GM19240 (cell line): Measurements from ENCODE around the gene SEC14L1.

Experiments
- DNase-seq: peaks from one replicate; pipeline ENCODE4 v3.0.0; 2011; ENCODE audit warnings: low spot score; ENCODE audit not compliant: insufficient read length

SEC14L1 gene

DNA sequence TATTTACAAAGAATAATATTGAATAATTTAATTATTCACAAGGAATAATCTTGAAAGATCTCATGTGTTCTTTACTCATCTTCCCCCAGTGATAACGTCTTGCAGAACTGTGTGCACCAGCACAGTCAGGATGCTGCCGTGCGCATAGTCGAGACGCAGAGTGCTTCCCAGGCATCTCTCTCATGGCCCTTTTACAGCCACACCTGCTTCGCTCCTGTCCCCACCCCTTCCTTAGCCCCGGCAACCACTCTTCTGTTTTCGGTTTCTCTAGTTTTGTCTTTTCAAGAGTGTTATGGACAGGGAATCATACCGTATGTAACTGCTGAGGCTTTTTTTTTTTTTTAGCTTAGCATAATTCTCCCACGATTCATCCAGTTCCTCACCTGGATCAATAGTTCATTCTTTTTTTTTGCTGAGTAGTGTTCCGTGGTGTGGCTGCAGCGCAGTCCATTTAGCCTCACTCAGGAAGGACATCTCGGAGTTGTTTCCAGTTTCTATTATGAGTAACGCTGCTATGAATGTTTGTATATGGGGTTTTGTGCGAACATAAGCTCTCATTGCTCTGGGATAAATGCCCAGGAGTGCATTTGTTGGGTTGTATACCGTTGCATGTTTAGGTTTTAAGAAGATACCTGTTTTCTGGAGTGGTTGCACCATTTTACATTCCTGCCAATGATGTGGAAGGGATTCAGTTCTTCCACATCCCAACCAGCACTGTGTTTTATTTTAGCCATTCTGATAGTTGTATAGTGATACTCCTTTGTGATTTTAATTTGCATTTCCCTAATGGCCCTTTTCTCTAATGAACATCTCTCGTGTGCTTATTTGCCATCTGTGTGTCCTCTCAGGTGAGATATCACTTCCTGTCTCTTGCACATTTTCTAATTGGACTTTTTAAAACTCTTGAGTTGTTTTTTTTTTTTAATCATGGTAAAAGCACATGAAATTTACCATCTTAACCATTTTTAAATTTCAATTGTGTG, 47.6 kb downstream of the SEC14L1 start:
- DNase-seq, result no peak

DNA sequence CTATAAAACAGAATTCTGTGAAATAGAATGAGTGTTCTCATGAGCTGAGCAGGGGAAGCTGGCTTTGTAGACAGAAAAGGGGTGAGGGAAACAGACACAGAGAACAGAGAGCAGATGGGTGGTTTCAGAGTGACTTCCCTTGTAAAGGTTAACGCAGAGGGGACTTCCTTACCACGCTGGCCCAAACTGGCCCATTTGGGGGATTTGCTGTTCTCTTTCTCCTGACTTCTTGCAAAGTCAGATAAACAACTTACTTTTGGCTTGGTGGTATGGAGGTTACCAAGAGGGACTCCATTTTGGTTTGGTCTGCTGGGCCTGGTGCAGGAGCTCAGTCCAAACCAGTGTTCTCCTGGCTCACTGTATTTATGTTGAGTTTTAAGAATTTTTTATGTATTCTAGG, 48.4 kb downstream of the SEC14L1 start:
- no peak for DNase-seq

DNA sequence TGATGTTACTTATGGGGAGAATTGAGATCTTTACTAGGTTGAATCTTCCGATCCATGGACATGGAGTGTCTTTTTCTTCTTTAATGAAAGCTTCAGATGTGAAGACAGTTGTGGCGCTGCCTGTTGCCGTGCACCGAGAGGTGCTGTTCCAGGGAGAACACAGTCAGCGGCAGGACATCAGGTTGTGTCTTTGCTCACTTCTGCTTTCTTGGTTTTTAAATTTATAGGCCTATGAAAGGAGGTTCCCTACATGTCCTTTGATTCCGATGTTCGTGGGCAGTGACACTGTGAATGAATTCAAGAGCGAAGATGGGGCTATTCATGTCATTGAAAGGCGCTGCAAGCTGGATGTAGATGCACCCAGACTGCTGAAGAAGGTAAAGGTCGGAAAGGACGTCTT, 49.8 kb downstream of the SEC14L1 start:
- no peak for DNase-seq

DNA sequence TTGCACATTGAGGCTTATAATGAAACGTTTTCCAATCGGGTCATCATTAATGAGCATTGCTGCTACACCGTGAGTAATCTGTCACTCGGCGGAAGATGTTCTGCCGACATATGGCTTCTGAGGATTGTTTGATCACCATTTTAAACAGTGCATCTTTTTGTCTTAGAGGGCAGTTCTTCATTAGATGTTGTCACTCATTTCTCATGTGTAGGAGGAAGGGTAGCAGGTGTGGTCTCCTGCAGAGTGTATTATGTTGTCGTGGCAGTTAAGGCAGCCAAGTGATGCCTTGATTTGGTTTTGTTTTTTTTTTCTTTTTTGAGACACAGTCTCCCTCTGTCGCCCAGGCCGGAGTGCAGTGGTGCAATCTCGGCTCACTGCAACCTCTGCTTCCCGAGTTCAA, 50.5 kb downstream of the SEC14L1 start:
- no peak for DNase-seq

DNA sequence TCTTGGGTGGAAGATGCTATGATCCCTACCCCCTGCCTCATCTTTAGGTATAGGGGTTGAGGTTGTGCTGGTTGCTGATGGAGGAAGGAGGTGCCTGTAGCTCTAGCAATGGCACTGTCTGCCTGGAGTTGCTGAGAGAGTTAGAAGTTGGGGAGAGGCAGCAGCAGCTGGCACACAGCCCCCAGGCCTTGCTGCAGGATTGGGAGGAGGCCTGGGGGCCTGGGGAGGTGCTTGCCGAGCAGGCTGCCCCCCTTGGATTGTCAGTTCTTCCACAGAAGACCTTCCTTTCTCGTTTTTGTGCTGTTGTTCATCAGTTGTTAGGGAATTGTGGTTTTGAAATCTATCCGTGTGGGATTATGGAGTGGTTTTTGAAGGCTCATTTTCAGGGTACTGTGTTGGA, 52.9 kb downstream of the SEC14L1 start:
- DNase-seq, result no peak

DNA sequence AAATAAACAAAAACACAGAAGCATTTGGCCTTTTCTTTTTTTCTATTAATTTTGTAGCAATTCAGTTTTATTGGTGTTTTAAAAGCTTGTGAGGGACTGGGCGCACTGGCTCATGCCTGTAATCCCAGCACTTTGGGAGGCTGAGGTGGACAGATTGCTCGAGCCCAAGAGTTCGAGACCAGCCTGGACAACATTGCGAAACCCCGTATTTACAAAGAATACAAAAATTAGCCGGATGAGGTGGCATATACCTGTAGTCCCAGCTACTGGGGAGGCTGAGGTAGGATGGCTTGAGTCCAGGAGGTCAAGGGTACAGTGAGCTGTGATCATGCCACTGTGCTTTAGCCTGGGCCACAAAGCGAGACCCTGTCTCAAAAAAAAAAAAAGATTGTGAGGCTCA, 53.4 kb downstream of the SEC14L1 start:
- no peak for DNase-seq

DNA sequence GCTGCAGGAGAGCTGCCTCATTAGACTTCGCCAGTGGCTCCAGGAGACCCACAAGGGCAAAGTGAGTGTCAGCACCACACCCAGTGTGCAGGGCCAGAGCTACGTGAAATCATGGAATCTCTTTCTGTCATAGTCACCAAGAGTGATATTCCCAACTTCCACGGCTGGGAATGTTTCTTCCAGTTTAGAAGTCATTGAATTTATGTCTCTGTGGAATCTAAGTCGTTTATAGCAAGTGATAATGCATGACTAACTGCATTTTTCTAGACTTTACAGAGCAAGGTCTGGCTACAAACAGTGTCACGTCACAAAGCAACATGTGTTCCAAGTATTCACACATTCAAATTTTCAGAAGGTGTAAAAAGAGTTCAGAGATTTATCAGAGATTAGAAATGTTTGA, 55.5 kb downstream of the SEC14L1 start:
- DNase-seq, result no peak

DNA sequence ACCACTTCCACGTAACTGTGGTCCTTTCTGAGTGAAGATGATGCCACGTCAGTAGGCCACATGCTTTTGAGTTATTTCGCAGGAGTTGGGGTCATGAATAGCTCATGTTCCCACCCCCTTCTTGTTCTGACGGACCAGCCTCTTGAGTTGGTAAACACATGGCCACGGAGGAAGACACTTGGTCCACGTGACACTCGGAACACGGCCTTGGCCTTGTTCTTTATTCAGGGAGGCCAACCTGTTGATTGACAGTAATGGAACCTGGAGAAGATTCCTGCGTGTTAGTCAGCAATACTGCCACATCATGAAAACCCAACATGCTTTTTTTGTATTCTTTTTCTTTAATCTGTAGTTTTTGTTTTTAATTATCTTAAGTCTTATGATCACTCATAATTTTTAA, 56.3 kb downstream of the SEC14L1 start:
- DNase-seq, result no peak

DNA sequence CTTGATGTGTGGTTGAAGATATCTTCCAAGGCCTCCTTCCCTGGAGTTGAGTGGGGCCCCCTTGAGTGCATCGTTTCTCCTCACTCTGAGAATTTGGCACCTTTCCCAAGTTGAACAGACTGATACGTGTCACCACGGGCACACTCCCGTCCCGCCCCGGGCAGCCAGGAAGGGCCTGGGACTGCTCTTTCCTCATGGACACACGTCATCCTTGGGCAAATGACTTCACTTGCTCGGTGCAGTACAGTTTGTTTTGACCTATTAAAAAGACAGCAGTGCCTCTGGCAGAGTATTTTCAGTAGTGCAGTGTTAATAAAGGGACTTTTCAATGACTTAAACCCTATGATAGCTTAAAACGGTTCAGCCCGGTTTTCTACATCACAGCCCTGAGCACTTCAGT, 59.9 kb downstream of the SEC14L1 start:
- no peak for DNase-seq

DNA sequence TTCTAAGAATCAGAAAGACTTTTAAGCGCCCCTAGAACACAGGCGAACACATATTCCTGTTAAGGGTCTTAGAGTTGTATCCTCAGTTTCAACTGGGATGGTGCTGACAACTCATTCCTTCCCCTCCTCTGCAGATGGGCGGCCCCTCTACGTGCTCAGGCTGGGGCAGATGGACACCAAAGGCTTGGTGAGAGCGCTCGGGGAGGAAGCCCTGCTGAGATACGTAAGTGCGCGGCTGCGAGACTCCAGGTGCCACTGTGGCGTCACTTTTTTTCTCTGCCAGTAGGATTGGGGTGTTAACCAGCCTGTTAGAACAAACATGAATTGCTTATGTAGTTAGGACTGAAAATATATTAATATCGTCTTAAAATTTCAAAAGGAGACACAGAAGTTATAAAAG, 62.7 kb downstream of the SEC14L1 start:
- DNase-seq, result no peak

DNA sequence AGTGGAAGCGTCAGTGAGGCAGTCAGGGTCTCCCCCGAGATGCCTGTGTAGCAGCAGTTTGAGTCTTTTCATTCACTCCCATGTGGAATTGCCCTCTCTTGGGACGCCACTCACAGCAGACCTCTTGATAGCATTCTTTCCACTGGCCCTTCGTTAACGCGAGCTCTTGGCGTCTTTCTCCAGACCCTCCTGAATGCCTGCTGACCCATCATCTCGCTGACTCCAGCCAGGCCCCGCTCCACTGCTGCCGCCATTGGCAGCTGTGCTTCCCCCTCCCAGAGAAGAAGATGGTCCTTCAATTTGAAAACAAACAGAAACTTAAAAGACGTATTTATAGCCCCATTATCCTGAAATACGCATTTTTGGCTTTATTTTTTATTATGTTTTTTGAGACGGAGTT, 63.1 kb downstream of the SEC14L1 start:
- no peak for DNase-seq

DNA sequence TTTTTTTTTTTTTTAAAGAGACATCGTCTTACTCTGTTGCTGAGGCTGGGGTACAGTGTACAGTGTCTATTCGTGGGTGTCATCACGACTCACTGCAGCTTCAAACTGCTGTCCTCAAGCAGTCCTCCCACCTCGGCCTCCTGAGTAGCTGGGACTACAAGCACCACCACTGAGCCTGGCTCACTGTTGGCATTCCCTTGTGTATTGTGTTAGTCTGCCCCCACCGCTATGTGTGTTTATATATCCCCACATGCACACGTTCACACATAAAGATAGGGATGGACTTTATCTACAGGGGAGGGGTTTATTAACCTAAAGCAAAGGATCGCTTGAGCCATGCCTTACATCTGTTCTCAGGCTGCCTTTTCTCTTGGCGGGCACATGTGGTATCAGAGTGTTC, 63.8 kb downstream of the SEC14L1 start:
- no peak for DNase-seq

DNA sequence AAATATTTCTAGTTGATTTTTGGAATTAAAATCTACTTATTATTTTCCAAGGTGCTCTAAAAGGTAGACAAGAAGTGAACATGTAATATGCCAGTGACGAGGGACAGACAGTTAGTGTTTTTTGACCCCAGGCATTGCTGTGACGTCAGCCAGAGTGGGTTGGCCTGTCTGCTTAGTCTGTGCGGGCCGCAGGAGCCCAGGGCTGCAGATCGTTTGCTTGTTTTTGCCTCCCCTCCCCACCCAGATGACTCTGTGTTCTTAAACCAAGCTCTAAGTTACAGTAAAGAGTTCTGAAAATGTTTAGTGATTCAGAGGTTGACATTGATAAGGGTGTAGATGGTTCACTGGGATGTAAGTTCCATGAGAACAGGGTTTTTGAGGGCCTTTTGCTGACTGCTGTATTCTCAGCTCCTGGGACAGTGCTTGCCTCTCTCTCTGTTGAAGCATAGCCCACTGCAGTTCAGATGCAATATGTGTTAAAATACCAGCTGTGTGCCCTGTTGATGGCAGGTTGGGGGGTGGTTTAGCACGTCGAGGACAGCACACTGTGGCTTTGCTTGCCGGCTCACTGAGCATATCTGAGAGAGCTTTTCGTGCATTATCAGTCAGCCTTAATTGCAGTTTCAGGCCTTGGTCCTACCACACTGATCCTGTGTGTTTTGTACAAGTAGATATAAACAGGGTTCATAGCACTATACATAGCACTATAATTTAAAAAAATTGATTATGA, 64.8 kb downstream of the SEC14L1 start:
- DNase-seq, result no peak

DNA sequence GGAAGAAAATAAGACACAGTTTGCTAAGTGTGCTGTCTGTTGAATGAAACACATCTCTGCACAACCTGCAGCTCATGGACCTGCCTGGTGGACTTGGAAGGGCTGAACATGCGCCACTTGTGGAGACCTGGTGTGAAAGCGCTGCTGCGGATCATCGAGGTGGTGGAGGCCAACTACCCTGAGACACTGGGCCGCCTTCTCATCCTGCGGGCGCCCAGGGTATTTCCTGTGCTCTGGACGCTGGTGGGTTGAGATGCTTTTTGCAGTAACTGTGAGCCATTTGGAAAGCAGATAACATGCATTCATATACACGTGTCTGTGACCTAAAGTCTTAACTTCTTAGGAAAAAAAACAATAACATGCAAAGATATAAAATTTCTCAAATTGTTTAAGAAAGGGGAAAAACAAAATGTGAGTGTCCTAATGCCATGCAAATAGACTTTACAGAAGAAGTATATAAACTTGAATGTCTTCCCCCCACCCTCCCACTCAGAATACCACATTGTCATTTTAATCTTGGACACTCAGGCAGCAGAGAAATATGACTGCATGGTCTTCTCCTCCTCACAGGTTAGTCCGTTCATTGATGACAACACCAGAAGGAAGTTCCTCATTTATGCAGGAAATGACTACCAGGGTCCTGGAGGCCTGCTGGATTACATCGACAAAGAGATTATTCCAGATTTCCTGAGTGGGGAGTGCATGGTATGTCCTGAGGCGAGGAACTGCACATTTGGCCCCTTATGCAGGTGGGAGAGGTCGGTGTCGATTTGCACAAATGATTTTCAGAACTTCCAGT, 65.6 kb downstream of the SEC14L1 start:
- DNase-seq, result no peak

DNA sequence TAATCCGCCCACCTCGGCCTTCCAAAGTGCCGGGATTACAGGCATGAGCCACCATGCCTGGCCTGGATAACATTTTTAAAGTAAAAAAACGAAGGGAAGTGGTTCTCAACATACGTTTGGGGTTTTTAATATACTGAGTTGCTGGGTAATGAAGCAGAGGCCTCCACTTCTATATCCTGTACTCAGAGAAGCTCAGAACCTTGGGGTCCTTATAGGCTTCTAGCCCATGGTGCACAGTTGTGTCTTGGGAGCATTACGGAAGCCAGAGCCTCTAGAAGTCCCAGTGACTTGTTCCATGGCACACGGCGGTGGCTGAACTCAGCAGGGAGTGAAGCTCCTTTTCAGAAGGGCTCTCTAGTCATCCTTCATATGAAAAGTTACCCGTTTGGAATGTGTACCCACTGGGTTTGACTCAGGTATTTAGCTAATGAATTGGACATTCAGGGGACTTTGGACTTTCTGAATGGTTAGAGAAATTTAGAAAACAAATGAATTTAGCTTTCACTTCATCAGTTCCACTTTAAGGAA, 67.0 kb downstream of the SEC14L1 start:
- no peak for DNase-seq

DNA sequence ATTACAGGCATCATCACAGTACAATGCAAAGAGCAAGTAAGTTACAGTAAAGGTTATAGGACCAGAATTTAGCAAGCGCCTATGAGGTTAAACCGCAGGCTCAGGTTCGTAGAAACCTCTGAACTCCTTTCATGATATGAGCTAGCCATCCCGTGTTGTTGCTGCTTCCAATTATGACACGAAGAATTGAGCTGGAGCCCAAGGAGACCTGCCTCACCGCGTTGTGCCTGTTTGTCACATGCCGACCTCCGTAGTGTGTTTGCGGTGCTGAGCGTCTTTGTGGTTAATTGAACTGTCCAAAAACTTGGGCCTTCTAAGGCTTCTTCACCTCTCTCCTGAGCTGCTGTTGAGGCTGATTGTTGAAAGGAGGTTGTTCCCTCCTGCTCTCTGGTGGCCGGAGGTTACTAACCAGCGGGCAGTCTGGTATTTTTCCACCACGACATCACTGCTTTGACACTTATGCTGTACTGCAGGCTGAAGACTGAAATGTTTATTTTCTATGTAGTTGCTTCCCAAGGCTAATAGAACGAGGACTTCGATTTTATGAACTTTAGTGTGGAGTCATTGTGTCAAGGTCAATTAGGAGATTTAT, 67.5 kb downstream of the SEC14L1 start:
- DNase-seq, result no peak

DNA sequence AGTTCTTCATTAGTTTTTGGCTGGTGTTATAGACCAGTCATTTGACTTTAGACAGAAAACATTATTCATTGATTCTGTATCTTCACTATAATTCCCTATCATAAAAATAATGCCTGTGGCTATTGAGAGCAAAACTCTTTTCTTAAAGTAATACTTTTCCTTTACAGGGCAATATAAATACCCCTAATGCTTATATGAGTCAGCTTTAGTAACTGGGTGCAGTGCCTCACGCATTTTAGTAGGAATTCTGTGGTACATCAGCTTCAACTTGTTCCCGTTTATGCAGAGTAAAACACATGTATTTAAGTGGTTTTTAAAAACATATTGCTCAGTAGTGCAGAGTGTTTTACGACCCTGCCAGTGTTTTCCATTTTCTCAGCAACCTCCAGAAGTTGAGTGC, 68.1 kb downstream of the SEC14L1 start:
- DNase-seq, result no peak

DNA sequence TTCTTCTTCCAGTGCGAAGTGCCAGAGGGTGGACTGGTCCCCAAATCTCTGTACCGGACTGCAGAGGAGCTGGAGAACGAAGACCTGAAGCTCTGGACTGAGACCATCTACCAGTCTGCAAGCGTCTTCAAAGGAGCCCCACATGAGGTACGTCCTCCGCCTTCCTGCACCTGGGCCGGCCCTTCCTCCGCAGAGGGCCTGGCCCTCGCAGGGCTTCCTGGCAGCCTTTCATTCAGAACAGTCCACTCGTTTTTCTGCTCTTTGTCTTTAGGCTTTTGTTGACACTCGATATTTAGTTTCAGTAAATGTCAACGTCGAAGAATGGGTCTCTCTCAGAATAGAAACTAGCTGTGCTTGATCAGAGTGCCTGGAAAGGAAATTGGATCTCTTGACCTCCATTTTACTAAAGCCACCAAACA, 68.6 kb downstream of the SEC14L1 start:
- no peak for DNase-seq

DNA sequence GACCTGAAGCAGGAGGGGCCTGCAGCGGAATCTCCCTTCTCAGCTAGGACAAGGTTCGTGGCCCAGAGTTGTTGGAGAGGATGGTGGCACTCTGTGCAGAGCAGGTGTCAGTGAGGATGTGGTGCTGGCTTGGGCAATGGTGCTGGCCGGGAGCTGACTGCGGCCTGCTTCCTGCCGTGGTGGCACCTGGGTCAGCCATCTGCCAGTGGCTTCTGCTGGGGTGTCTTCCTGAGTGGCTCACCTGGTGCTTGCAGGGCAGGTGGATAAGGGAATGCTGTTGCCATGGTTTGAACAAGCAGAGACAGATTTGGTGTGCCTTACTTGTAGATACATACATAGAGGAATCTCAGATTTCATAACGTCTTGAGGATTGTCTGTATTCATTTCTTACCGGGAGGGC, 69.6 kb downstream of the SEC14L1 start:
- no peak for DNase-seq

DNA sequence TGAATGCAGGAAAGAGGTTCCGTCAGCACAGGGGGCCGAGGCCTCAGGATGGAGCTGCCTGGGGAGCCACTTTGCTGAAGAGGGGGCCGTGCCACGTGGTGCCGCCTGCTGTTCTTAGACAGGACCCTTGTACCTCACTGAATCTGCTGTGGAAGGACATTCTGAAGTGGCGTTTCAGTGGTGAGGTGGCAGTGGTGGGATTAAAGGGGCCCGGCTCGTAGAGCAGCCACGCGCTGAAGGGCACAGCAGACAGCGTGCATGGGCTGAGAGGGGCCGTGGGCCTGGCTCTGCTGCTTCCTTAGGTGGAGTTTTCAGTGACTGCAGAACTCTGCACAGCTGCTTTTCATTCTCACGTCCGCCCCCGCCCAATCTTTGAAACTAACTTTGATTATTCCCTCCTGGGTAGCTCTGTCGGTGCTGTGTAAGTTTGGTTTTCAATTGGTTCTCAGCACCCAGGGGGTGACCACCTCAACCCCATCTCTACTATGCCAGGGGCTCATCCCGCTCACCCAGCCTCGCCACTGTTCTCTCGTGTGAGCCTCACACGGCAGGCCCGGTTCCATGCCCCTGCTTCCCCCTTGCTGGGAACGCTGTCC, 70.3 kb downstream of the SEC14L1 start:
- DNase-seq, result no peak

DNA sequence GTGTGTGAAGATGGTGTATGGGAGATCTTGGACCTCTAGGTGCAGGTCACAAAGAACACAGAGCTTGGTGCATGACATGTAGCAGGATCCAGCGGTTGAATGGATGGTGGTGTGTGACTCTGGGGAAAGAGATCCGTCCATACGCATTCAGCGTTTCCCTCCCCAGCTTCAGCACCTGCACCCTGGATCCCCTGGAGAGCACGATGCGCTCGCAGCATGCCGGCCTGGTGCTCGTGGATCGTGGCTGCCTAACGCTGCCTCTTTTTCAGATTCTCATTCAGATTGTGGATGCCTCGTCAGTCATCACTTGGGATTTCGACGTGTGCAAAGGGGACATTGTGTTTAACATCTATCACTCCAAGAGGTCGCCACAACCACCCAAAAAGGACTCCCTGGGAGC, 70.9 kb downstream of the SEC14L1 start:
- no peak for DNase-seq
